Measurements from ENCODE around the gene LRIT2.

Gene LRIT2

DNA sequence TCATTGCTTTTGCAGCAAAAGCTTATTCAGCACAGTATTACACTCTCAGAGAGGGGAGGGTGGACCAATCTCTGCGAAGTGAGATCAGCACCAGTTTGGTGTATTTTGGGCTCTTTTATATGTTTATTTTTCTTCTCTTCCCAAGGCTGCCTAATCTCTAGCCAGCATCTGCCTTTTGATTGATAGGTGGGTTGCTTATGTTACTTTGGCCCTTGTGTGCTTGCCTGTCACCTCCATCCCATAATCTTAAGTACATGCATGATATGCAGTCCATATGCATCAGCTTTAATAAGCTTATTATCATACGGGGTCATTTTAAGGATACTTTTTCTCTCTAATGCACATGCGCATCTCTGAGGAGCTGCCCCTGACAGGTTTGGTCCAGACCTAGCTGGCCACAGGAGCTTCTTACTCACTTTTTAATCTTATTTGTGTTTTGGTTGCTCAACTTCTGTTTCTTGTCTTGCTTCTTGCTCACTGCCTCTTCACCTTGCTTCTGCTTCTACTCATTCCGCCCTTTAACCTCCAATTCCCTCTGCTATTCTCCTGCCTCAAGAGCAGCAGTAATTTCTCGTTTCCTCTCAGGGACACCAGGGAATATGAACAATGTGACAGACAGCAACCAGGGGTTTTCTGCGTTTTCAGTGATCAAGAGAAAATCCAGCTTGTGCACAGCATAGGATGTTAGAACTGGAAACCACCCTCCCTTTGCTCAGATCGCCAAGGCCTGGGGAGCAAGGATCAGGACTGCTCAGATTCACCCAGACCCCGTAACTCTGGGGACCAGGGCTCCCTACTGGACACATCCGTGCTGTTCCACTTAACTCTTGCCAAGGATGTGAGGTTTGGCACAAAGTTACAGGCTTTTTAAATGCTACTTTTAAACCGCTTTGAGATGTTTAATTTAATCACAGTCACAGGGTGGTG, 29.5 kb upstream of the LRIT2 start:
- no peaks in the 10 kb centered on the region for H3K36me3 Mint-ChIP-seq
- no peak overlapping the region for H3K4me3 Mint-ChIP-seq
- H3K9me3 Mint-ChIP-seq = no peaks in the 10 kb centered on the region
- no peak for ATAC-seq
- peaks cover 25% of the 10 kb centered on the region for H3K27me3 Mint-ChIP-seq
- no peak overlapping the region for H3K27ac Mint-ChIP-seq
- no peaks in the 10 kb centered on the region for H3K4me1 Mint-ChIP-seq

DNA sequence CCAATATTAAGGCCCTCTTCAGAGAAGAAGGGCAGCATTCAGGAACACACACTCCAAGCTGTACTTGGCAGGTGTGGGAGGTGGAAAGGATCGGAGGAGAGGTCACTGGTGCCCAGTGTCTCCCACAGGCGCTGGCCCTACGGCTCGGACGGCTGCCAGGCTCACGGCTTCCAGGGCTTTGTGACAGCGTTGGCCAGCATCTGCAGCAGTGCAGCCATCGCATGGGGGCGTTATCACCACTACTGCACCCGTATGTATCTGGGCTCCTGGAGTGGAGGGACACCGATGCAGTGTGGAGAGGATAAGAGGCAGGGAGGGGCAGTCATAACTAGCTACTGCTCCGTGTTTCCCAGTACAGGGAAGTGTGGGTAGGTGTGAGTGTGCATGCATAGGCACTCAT, 23.4 kb upstream of the LRIT2 start:
- ATAC-seq = no peak
- no peaks in the 10 kb centered on the region for H3K27me3 Mint-ChIP-seq
- no peaks in the 10 kb centered on the region for H3K4me1 Mint-ChIP-seq
- H3K36me3 Mint-ChIP-seq = no peaks in the 10 kb centered on the region
- H3K4me3 Mint-ChIP-seq = no peak overlapping the region
- no peak overlapping the region for H3K27ac Mint-ChIP-seq
- H3K9me3 Mint-ChIP-seq = no peaks in the 10 kb centered on the region

DNA sequence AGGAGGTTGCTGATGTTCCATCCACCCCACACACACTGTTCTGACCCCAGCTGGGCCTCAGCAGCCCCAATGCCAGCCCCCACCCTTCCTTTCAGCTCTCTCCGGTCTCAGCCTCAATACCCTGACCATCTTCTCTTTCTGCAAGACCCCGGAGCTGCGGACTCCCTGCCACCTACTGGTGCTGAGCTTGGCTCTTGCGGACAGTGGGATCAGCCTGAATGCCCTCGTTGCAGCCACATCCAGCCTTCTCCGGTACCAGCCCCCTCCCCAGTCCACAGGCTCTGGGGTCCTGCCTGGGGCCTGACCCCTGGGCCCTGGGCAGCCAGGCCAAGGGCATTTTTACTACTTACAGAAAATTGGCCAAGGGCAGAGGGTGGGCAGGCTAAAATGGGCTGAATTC, 22.2 kb upstream of the LRIT2 start:
- H3K4me1 Mint-ChIP-seq = no peaks in the 10 kb centered on the region
- ATAC-seq = no peak
- no peak overlapping the region for H3K4me3 Mint-ChIP-seq
- no peaks in the 10 kb centered on the region for H3K36me3 Mint-ChIP-seq
- H3K27me3 Mint-ChIP-seq = no peaks in the 10 kb centered on the region
- H3K9me3 Mint-ChIP-seq = no peaks in the 10 kb centered on the region
- no peak overlapping the region for H3K27ac Mint-ChIP-seq

DNA sequence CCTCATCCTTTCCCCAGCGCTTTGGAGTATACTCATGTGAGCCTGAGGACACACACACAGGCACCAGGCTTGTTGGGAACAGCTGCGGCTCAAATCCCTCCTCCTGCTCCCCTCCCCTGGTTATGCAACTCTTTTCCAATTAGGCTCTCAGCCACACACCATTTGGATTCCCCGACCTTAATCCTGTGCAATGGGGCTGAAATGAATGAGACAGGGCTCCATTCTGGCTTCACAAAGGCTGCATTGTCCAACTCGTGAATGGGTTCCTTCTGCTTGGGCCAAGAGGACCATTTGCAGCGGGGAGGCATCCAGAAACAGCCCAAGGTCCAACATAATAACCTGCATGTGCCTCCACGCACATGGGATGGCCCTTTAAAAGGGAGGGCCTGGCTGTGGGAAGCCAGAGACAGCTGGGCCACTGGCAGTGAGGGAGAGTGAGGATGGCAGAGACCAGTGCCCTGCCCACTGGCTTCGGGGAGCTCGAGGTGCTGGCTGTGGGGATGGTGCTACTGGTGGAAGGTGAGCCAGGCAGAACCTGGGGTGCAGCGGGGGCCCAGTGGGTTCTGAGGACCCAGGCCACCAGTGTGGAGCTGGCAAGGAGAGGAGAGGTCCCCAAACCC, 19.4 kb upstream of the LRIT2 start, which contains the start of gene RGR:
RGR (plus strand) TSS at position 403 of the 620 bp plus-strand sequence; CDS start at position 441, 38 bp downstream.
- ATAC-seq = no peak
- H3K27me3 Mint-ChIP-seq = no peaks in the 10 kb centered on the region
- no peak within 1 kb of the TSS for H3K4me3 Mint-ChIP-seq
- H3K9me3 Mint-ChIP-seq = no peaks in the 10 kb centered on the region
- H3K4me1 Mint-ChIP-seq = no peaks in the 10 kb centered on the region
- no peaks in the 10 kb centered on the region for H3K36me3 Mint-ChIP-seq
- H3K27ac Mint-ChIP-seq = no peak within 1 kb of the TSS

DNA sequence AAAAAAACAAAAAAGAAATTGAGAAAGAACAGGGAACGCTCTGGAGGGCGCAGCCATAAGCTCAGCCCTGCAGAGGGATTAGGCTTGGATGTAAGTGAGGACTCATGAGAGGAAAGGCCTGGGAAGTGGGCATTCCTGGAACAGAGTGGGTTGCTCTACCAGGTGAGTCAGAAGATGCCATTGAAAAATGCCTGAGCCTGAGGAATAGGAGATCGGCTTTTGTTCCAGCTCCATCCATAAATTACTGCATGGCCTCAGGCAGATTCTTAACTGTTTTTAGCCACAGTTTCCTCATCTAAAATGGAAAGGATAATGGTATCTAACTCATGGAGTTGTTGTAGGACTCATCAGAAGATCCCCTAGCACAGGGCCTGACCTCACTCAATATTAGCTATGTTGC, 18.4 kb upstream of the LRIT2 start:
- ATAC-seq = no peak
- no peak overlapping the region for H3K4me3 Mint-ChIP-seq
- H3K27ac Mint-ChIP-seq = no peak overlapping the region
- H3K36me3 Mint-ChIP-seq = no peaks in the 10 kb centered on the region
- no peaks in the 10 kb centered on the region for H3K27me3 Mint-ChIP-seq
- no peaks in the 10 kb centered on the region for H3K4me1 Mint-ChIP-seq
- H3K9me3 Mint-ChIP-seq = no peaks in the 10 kb centered on the region

DNA sequence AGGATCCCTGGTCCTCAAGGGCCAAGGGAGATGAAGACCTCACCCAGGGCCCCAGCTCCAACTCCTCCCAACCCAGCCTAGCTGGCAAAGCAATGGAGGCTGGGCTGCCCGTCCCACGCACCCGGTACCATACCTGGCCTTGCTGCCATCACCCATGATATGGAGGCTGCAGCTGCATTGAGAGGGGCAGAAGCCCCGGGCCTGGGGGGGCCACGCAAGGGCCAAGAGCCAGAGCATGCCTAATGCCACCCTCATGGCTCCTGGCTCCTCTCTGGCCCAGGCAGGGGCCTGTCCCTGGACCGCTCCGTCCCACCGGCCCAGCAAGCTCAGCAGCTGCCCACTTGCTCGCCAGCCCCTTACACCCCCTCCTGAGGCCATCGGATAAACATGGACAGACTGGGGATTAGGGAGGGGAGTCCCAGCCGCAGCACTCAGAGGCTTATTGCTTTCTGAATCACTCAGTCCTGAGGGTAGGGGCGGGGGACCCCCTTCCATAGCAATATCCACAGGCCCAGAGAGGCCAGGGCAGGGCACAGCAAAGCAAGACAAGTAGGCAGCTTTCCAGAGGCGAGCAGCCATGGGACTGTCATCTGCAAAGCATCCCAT, 15.9 kb upstream of the LRIT2 start, which contains the start of gene LRIT1:
LRIT1 (minus strand) TSS at position 362 of the 606 bp plus-strand sequence; CDS start at position 255, 107 bp downstream.
- Mint-ChIP-seq H3K4me3 (no peak within 1 kb of the TSS), H3K4me1 (no peaks in the 10 kb centered on the region), H3K27me3 (peaks cover 17% of the 10 kb centered on the region), H3K9me3 (no peaks in the 10 kb centered on the region), H3K36me3 (no peaks in the 10 kb centered on the region), H3K27ac (no peak within 1 kb of the TSS)
- ATAC-seq = no peak

DNA sequence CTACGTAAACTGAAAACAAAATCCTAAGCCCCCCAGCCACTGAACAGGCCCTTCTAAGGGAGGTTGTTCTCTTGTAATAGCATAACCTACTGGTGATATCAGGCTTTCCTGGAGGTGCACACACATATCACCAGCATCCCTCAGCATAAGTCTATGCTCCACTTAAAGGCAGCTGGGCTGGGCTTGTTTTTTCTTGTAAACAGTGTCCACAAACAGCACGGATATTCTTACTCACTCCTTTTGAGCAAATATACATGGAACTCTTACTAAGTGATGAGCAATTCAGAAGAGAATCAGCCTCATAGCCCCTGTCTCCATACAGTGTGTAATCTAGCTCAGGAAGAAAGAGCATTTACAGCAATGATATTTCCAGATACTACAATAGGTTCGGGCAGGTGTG, 13.6 kb upstream of the LRIT2 start:
- Mint-ChIP-seq H3K36me3 (no peaks in the 10 kb centered on the region), H3K4me3 (no peak overlapping the region), H3K4me1 (no peaks in the 10 kb centered on the region), H3K27ac (no peak overlapping the region), H3K9me3 (no peaks in the 10 kb centered on the region), H3K27me3 (peaks cover 19% of the 10 kb centered on the region)
- no peak for ATAC-seq

DNA sequence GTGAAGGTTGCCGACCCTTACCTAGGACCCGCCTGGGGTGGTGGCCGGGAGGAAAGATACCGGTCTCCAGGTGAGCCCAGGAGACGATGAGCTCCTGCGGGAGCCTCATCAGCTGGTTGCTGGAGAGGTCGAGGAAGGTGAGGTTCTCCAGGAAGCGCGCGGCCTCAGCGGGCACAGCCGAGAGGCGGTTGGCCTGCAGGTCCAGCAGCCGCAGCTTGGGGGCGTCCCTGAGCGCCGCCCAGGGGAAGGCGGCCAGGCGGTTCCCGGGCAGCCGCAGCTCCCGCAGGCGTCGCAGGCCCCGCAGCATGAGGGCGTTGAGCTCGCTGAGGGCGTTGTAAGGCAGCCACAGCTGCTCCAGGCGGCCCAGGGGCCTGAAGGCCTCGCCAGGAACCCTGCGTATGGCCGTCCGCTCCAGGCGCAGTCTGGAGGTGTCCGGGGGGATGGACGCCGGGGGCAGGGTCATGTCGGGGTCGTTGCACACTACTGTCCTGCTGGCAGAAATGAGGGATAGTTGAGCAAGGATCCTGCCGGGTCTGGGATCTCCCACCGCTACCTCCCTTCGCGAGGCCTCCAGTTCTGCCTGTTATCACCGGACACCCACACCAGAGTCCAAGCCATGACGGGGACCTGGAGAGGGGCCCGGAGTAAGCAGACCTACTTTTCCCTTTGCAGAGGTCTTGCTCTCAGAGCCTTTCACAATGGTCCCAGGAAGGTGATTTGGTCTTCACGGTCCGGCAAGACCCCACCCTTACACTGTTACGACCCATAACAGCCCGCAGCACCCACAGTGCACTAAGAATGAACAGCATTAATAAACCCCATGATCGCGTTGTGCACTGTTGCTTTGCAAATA, 12.1 kb upstream of the LRIT2 start:
- no peak overlapping the region for H3K4me3 Mint-ChIP-seq
- no peak for ATAC-seq
- no peaks in the 10 kb centered on the region for H3K36me3 Mint-ChIP-seq
- peaks cover 24% of the 10 kb centered on the region for H3K27me3 Mint-ChIP-seq
- H3K27ac Mint-ChIP-seq = no peak overlapping the region
- H3K9me3 Mint-ChIP-seq = no peaks in the 10 kb centered on the region
- H3K4me1 Mint-ChIP-seq = no peaks in the 10 kb centered on the region

DNA sequence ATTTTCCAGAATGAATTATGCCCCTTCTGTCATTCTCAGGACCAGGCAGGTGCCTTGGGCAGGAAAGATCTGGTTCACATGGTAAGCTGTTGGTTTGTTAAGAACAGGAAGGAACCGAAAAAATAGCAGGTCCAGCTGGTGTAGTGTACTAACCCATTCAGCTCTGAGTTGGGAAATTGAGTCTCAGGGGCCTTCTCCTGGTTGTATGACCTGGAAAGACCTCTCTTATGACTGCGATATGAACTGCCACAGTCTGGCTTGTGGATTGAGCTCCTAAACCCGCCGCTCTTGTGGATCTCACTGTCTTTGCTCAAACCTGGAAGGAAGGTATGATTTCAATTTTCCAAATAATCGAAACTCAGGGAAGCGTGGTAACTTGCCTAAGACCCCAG, 11.5 kb upstream of the LRIT2 start:
- Mint-ChIP-seq H3K4me3 (no peak overlapping the region), H3K27me3 (peaks cover 30% of the 10 kb centered on the region), H3K36me3 (no peaks in the 10 kb centered on the region), H3K9me3 (no peaks in the 10 kb centered on the region), H3K27ac (no peak overlapping the region), H3K4me1 (no peaks in the 10 kb centered on the region)
- ATAC-seq = no peak

DNA sequence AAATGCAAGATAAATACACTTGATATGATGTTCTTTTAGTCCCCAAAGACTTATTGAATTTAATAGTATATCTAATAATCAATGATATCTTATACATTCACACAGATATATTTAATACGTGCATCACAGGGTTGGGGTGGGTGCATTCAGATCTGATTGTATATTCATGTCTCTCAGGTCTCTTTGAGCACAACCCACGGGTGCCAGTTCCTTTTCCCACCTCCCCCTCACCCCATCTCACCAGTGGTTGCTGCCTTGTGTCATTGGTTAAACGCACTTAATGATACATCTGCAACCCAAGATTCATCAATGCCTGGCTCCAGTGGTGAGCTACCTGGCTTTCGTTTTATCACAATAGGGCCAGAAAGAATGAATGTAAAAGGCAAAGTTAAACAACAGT, 9.8 kb upstream of the LRIT2 start:
- H3K36me3 Mint-ChIP-seq = no peaks in the 10 kb centered on the region
- no peak overlapping the region for H3K27ac Mint-ChIP-seq
- H3K27me3 Mint-ChIP-seq = peaks cover 35% of the 10 kb centered on the region
- ATAC-seq = no peak
- H3K4me3 Mint-ChIP-seq = no peak overlapping the region
- H3K9me3 Mint-ChIP-seq = no peaks in the 10 kb centered on the region
- no peaks in the 10 kb centered on the region for H3K4me1 Mint-ChIP-seq

DNA sequence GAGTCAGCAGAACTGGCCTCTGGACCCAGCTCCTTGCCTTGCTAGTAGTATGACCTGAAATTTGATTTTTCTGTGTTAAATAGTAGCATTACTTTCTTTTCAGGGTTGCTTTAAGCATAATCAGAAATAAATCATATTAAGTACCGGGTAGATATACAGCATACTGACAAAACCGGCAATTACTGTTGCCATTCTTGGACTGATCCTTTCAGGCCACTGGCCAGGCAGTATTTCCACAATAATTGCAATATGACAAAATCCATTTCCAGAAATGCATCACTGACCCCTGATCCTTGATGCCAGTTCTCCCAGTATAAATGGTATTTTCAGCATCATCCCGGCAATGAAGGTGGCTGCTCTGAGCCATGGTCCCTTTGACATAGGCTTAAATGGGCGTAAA, 9.1 kb upstream of the LRIT2 start:
- Mint-ChIP-seq H3K4me1 (no peaks in the 10 kb centered on the region), H3K4me3 (no peak overlapping the region), H3K27ac (no peak overlapping the region), H3K27me3 (peaks cover 35% of the 10 kb centered on the region), H3K9me3 (no peaks in the 10 kb centered on the region), H3K36me3 (no peaks in the 10 kb centered on the region)
- ATAC-seq = no peak

DNA sequence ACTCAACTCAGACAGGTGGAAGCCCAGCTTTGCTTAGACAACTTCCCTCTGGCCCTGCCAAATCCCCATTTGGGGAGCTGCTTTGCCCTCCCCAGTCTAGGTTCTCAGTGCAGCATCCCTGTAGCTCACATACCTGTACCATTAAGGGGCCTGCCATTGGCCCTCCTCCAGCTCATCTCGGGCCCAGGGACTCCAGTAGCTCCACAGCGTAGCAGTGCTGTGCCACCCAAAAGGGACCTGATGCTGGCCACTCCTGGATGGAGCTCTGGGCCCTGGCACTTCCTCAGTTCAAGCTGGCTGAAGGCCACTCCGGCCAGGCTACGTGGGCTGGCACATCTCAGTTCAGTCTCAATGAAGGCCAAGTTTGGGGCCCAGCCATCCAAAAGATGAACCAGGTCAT, 8.6 kb upstream of the LRIT2 start:
- no peaks in the 10 kb centered on the region for H3K9me3 Mint-ChIP-seq
- H3K4me3 Mint-ChIP-seq = no peak overlapping the region
- H3K27me3 Mint-ChIP-seq = peaks cover 35% of the 10 kb centered on the region
- H3K36me3 Mint-ChIP-seq = no peaks in the 10 kb centered on the region
- H3K4me1 Mint-ChIP-seq = no peaks in the 10 kb centered on the region
- H3K27ac Mint-ChIP-seq = no peak overlapping the region
- no peak for ATAC-seq

DNA sequence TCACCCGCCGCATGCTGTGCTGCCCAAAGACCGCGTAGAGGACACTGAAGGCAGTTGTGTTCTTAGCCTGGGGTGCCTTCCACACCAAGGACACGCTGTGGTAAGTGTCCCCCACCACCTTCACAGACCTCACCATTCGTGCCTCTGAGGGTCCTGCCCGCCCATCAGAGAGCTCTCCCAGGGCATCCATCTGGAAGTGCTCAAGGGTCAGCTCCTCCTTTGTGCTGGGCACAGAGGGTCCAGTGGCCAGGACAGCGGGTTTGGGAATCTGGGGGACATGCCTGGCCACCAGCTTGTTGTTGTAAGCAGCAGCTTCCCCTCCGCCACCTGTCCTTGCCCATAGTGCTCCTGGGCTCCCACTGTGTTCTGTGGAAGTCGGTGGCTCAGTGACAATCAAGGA, 7.0 kb upstream of the LRIT2 start:
- Mint-ChIP-seq H3K4me3 (no peak overlapping the region), H3K27ac (no peak overlapping the region), H3K4me1 (no peaks in the 10 kb centered on the region), H3K36me3 (no peaks in the 10 kb centered on the region), H3K9me3 (no peaks in the 10 kb centered on the region), H3K27me3 (peaks cover 29% of the 10 kb centered on the region)
- no peak for ATAC-seq

DNA sequence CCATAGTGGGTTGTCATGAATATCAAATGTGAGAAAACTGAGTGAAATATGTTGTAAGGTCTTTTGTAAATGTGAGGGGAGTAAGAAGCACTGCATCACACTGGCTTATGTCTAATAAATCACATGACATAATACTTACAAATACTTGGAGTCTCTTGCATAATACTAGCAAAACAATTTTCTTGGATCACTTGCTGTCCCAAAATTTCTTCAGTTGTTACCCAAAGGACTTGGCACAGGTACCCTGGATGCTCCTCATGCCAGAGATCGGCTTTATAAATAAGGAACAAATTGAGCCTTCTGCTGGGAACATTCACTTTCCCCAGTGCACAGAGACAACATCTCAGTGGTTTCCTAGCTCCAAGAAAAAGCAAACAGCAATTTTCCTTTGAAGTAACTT, 5.0 kb upstream of the LRIT2 start:
- Mint-ChIP-seq H3K27me3 (peaks cover 16% of the 10 kb centered on the region), H3K9me3 (no peaks in the 10 kb centered on the region), H3K36me3 (no peaks in the 10 kb centered on the region), H3K4me3 (no peak overlapping the region), H3K27ac (no peak overlapping the region), H3K4me1 (no peaks in the 10 kb centered on the region)
- no peak for ATAC-seq

DNA sequence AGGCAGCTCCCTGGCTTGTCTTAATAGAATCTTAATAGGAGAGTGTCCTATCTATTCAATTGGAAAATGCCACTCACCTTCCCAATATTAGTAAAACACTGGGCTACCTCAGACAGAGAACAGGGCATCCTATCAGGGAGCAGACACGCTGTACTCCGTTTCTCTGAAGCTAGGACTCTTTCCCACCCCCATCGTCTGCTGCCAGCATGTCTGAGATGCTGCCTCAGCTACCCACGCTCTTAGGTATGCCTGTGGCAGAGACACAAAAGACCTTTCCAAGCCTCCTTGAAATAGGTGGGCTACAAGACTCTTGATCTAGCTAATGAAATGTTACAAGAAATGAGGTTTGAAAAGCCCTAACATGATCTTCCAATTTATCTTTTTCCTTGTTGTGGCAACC, 2.5 kb upstream of the LRIT2 start:
- Mint-ChIP-seq H3K9me3 (no peaks in the 10 kb centered on the region), H3K36me3 (no peaks in the 10 kb centered on the region), H3K27me3 (peaks cover 15% of the 10 kb centered on the region), H3K4me3 (no peak overlapping the region), H3K4me1 (no peaks in the 10 kb centered on the region), H3K27ac (no peak overlapping the region)
- no peak for ATAC-seq

All from stimulated activated memory B cell treated with anti-CD40 and anti-IgM and Interleukin-4, amounts not matched to agents 10 μg/mL and 1 μg/mL and 100 μg/mL, for 72 hours (primary cell).